MM.1S (cell line): ENCODE measurements around the gene KLHDC7B.

Experiments
- CTCF ChIP-seq: fragments of 300-600 bp; sonication (generic); IDR thresholded peaks from 2 replicates; pipeline ENCODE4 v1.5.1; 2016; ENCODE audit warnings: antibody characterized with exemption, low read length, mixed read lengths
- EZH2 ChIP-seq: fragments of 300-600 bp; sonication (generic); optimal IDR thresholded peaks from 2 replicates; pipeline ENCODE3; 2017; ENCODE audit warnings: low read depth, mild to moderate bottlenecking, antibody characterized with exemption, low read length, mixed read lengths

DNA sequence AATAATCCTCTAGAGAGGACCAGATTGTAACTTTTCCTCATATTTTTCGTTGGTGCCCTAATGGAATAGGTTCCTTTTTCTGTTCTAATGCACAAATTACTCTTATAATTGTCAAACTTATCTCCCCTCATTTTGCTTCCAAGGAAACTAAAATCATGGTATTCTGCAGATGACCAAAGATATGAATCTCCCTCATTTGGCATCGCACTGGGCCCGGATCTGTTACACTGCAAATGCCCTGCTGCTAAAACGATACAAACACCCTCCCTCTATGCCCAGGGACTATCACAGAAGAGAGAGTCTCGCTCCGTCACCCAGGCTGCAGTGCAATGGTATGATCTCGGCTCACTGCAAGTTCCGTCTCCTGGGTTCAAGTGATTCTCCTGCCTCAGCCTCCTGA, 7.6 kb downstream of the KLHDC7B start:
- TF ChIP-seq EZH2: no peak
- no peak for TF ChIP-seq CTCF
